ENCODE results near the gene PRR7.
"Not testable (repeated sequence)": the region's sequence is repeated elsewhere in the genome, so short reads cannot be mapped to it uniquely, and the experiment has no call there.

Gene PRR7

DNA sequence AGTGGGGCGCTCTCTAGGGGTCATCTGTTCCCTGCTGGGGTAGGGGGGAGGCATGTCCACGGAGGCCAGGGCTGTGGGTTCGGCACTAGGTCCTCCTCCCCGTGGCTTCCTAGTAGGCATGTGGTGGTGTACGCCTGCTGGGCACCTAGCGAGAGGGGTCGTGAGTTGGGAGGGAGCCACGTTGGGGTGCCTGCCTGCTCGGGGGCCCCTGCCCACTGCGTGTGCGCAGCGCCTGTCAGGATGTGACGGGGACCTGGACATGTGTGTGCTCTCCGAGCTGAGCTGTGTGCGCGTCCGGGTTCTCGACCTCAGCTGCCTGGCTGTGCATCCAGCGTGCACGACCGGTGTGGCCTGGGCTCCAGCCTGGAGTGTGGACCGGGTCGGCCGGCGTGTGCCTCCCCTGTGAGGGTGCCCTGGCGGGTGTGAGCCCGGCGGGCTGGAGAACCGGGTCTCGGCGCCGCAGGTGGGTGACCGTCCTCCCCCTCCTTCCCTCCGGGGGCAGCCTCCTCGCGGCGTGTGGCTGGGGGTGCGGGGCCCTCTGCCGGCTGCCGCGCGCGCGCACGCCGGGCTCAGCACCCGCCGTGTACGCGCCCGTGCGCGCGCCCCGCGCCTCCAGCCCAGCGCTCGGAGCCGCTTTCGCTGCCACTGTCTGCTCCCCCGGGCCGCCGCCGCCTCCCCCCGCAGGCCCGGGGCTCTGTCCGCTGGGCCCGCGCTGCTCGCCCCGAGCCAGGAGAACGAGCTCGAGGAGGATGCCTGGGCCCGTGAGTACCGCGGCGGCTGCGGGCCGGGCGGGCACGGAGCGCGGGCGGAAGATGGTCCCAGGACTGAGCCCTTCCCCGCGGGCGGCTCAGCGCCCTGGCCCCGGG is at the start of gene PRR7:
Gene PRR7, plus strand, starts transcription at position 615 of the 866 bp plus-strand sequence. CDS start 8,254 bp downstream, outside the sequence.
- peak; percentile 69 for DNase-seq (ENCODE audit: low read depth)

- no peak for DNase-seq (ENCODE audit: low read depth)
Measured at GRCh38 chr5:177397875-177398390, 48.7 kb upstream of the PRR7 start.

DNA sequence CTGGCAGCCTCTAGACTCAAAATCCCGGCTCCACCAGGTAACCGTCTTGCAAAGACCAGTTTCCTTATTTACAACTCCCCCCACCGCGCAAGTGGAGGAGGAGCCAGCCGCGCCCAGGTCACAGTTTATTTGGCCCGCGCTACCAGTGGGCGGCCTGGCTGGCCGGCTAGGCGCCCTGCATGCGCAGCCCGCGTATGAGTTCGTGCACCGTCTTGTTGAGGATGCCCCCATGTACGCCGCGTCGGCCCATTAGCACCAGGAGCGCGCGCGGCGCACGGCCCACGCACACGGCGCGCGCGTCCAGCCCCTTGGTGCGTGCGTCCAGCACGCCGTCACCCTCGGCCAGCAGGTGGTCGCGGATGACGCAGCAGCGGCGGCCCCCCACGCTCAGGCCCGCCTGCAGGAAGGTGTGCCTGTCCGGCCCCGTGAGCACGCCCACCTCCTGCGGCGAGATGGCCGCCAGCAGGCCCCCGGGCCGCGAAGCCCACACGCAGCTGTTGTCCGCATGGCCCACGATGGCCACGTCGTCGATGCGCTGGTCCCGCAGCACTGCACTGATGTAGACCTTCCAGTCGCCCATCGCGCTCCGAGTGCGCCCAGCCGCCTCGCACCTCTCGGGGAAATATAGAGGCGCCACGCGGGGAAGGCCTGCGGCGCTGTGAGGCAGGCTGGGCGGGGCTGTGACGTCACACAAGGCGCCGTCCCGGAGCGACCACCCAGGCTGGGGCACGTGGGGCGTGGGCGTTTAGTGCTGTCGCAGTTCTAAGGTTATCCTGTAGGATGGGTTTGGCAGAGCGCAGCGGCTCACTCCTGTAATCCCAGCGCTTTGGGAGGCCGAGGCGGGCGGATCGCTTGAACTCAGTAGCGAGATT is 46.4 kb upstream of the PRR7 start, which contains the start of gene PFN3:
Gene PFN3, minus strand, starts transcription at position 665 of the 872 bp plus-strand sequence. Its CDS starts 85 bp downstream, at position 580.
- DNase-seq (ENCODE audit: low read depth) = no peak

DNA sequence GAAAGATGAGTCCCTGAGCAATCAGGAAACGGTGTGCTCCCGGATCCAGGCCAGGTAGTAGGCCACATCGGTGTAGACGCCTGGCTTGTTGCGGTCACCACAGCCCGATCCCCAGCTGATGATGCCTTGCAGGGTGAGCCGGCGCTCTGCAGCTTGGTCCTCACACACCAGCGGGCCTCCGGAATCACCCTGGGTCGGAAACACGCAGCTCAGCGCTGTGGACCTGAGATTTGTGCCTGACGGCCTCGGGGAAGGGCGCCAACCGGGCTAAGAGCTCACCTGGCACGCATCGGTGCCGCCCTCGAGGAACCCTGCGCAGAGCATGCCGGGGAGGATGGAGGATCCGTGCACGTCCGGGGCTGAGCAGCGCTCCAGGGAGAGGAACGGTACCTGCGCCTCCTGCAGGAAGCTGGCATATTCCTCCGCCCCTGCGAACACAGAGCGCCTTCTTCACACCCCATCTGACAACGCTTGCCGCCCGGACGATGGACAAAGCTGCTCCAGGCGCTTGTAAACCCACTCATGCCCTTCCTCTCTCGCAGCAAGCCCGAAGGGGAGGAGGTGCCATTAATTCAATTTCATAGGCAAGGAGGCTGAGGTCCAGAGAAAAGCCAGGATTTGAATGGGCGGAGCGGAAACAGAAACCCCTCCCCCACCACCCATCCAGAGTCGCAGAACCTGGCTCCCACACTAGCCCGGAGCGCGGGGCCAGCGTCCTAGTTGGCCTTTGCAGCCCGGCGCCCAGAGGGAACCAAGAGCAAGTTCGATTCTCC is 44.2 kb upstream of the PRR7 start:
- peak; percentile 56 for DNase-seq (ENCODE audit: low read depth)

GRCh38 chr5:177403102-177403791 is 43.4 kb upstream of the PRR7 start:
- DNase-seq (ENCODE audit: low read depth) = peak; percentile 39

GRCh38 chr5:177403792-177404640 is 42.6 kb upstream of the PRR7 start:
- DNase-seq (ENCODE audit: low read depth) = peak; percentile 77

DNA sequence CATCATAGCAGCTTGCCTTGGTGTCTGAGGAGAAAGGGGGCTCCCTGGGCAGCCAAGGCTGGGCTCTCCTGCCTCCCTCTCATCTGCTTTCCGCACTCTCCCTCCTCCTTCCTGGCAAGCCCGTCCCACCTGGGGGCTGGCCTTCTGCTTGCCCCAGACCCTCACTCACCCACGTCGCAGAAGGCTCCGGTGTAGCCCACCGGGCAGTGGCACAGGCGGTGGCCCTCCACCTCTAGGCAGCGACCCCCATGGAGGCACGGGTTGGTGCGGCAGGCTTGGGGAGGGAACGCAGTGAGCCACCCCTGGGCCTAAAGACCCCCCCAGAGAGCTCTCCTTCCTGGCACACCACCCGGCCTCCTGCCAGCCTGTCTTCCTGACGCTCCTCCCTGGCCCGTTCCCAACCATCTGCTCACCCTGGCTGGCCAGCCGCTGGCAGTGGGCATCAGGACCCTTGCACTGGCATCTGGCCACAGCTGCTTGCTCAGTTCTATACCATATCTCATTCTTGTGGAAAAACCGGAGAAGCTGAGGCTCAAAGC is 41.9 kb upstream of the PRR7 start:
- no peak for DNase-seq (ENCODE audit: low read depth)

GRCh38 chr5:177405312-177405711 is 41.3 kb upstream of the PRR7 start:
- no peak for DNase-seq (ENCODE audit: low read depth)

- no peak for DNase-seq (ENCODE audit: low read depth)
Measured at GRCh38 chr5:177405805-177406204, 40.8 kb upstream of the PRR7 start.

DNA sequence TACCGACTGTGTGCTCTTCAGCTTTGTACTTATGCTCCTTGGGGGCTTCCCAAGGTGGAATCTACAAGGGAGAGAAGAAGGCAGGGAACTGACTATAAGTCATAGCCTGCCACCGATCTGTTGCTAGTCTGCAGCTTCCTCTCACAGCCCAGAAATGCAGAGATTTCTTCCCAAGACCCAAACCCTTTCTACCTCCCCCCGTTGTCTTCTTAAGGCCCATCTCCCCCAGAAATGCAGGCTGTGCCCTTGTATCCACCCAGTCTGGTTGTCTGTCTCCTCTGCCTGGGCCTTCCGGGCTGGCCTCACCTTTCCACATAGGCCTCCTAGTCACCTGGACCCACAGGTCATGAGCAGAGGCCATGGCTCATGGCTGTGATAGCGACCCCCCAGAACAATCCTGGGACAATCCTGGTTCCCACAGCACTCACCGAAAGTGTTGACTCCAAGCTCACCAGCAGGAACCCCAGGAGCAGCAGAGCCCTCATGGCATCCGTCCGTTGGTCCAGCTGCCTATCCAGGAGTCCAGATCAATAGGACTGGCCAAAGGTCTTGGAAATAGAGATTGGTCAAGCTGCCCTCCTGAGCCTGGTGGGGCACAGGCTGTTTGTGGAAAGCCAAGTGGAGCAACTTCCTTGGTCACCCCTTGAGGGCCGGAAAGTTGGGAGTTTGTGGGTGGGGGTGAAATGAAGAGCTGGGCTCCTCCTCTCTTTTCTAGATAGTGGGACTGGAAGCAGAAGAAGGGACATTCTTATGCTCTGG is 37.4 kb upstream of the PRR7 start, which contains the start of gene F12:
Gene F12, minus strand, starts transcription at position 522 of the 759 bp plus-strand sequence. Its CDS starts 37 bp downstream, at position 485.
- no peak for DNase-seq (ENCODE audit: low read depth)

- no peak for DNase-seq (ENCODE audit: low read depth)
Measured at GRCh38 chr5:177410575-177410974, 36.0 kb upstream of the PRR7 start.

DNA sequence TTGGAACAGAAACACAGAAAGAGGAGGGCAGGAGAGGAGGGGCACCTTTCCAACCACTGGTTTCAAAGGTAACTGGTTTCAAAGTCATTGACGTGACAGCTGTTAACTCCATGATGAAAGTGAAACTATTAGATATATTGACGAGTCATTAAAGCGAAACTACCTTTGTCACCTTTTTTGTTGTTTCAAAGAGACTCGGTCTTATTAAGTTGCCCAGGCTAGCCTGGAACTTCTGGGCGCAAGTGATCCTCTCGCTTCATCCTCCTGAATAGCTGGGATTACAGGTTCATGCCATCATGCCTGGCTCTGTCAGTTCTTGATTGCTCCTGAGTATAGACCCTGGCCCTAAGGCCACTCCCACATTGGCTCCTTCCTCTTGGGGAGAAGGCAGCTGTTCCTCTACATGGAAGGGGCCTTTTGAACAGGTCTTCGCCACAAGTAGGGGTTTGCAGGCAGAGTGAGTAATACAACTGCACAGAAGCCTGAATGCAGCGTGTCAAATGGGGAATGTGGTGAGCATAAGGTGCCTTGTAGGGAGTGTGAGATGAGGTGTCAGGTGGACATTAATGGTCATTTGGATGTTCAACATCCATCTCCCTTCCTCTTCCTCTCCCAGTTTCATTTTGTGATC is 33.9 kb upstream of the PRR7 start:
- no peak for DNase-seq (ENCODE audit: low read depth)

DNA sequence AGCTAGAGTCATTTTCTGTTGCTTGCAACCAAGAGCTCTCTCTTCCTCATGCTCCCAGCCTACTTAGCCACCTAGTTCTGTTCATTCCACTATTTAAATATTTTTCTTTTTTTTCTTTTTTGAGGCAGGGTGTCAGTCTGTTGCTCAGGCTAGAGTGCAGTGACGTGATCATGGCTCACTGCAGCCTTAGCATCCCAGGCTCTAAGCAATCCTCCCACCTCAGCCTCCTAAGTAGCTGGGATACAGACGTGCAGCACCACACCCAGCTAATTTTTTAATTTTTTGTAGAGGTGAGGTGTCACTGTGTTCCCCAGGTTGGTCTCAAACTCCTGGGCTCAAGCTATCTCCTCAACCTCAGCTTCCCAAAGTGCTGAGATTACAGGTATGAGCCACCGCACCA is 32.1 kb upstream of the PRR7 start:
- no peak for DNase-seq (ENCODE audit: low read depth)

DNA sequence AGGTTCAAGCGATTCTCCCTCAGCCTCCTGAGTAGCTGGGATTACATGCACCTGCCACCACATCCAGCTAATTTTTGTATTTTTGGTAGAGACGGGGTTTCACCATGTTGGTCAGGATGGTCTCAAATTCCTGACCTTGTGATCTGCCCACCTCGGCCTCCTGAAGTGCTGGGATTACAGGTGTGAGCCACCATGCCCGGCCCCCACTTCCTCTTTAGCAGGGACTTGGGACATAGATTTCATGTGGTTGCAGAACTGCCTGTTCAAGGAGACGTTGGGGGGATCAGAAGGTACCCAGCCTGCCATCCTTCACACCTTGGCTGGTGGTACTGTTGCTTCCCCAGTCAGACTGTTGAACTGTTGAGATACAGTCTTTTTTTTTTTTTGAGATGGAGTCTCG is 29.5 kb upstream of the PRR7 start:
- DNase-seq (ENCODE audit: low read depth) = not testable (repeated sequence)

- DNase-seq (ENCODE audit: low read depth) = no peak
Measured at GRCh38 chr5:177419046-177419445, 27.6 kb upstream of the PRR7 start.

DNA sequence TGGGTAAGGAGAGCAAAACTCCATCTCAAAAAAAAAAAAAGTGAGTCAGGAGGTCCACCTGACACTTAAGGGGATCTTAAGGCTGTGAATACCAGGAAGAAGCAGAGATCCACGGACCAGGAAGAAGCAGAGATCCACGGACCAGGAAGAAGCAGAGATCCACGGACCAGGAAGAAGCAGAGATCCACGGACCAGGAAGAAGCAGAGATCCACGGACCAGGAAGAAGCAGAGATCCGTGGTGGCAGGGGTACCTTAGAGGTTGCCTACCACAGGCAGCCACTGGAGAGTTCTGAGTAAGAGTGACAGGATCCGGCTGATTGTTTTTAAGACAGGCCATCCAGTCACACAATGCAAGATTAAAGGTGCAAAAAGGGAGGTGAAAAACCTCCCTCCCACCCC is 26.1 kb upstream of the PRR7 start:
- not testable (repeated sequence) for DNase-seq (ENCODE audit: low read depth)

DNA sequence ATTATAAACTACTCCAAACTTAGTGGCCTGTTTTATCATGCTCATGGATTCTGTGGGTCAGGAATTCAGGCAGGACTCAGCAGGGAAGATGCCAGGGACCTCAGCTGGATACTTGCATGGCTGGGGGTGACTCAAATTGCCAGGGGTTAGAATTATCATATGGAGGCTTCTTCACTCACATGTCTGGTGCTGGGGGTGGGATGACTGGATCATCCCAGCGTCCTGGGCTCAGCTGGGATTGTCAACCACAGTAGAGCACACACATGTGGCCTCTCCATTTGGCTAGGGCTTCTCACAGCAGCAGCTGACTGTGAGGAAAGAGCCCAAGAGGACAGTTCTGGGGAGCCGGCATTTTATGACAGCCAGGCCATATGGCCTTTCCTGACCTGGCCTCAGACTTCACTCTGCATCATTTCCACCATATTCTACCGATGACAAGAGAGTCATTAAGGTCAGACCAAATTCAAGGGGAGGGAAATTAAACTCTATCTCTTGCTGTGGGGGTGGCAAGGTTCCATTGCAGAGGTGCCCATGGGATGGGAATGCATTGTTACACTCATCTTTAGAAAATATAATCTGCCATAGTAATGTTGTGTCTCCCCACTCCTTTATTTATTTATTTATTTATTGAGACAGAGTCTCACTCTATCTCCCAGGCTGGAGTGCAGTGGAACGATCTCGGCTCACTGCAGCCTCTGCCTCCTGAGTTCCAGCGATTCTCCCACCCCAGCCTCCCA is 25.4 kb upstream of the PRR7 start:
- no peak for DNase-seq (ENCODE audit: low read depth)

- DNase-seq (ENCODE audit: low read depth) = no peak
Measured at GRCh38 chr5:177423671-177424070, 22.9 kb upstream of the PRR7 start.

Measured in activated T-helper 1 cell treated with Interleukin-2 at 50 U/mL for 16 hours (primary cell).